UCSD-AML1 (cell line): ENCODE results near the gene CPLANE2.
A peak's percentile ranks its signal among the peaks of the same experiment; 100 is the strongest.
"Not testable (repeated sequence)": the region's sequence is repeated elsewhere in the genome, so short reads cannot be mapped to it uniquely, and the experiment has no call there.

Experiments used
- DNase-seq: peaks from one replicate; lab custom pipeline; 2025; ENCODE audit not compliant: unreplicated experiment; lab: John Stamatoyannopoulos, UW

CPLANE2 gene

DNA sequence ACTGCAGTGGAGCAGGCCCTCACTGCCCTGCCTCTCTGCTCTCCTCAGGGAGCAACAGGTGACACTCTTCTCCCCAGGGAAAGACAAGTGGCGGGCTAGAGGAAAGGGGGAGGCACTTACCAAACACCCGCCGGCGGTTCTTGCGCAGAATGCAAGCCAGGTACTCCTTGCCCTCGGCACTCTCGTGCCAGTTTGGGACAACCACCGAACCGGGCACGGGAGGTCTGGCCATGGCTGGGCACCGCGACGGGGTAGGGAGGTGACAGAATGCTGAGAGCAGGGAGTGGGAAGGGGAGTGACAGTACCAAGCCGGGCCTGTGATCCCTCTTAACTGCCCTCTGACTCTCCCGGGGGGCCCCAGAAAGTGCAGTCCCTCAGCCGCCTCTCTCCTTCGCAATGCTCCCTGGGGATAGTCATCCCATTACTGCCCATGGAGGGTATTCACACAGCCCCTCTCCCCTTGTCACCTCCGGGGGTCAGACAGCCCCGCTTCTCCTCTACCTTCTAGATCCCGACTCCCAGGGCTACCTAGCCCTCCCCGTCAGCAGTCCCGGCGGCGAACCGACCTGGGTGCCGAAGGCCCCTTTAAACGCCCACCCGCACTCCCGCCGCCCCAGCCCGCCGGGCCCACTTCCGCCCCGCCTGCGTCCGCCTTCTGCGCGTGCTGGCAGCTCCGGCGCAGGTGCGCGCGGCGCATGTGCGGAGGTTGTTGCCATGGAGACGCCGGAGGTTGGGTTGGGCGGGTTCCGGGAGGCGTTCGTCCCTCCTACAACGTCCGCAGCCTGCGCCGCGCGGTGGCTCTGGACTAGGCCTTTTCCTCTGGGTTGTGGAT, at the start of gene CPLANE2:
TSS of gene CPLANE2 (minus strand) at position 673 of the 832 bp plus-strand sequence. CDS start at position 232, 441 bp downstream.
- DNase-seq, result peak; percentile 93

- DNase-seq, result no peak
Measured at GRCh38 chr1:16286122-16286521, 49.1 kb upstream of the CPLANE2 start.

DNA sequence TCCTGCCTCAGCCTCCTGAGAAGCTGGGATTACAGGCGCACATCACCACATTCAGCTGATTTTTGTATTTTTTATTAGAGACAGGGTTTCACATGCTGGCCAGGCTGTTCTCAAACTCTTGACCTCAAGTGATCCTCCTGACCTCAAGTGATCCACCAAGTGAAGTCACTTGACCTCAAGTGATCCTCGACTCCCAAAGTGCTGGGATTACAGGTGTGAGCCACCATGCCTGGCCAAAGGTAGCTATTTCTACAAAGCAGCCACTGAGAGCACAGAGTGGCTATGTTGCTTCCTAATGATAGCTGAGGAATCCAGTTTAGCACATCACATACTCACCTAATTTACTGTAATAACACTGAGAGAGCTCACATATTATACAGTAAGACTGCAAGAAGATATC, 44.8 kb upstream of the CPLANE2 start:
- DNase-seq, result no peak

GRCh38 chr1:16279186-16279585, 42.2 kb upstream of the CPLANE2 start:
- DNase-seq, result no peak

DNA sequence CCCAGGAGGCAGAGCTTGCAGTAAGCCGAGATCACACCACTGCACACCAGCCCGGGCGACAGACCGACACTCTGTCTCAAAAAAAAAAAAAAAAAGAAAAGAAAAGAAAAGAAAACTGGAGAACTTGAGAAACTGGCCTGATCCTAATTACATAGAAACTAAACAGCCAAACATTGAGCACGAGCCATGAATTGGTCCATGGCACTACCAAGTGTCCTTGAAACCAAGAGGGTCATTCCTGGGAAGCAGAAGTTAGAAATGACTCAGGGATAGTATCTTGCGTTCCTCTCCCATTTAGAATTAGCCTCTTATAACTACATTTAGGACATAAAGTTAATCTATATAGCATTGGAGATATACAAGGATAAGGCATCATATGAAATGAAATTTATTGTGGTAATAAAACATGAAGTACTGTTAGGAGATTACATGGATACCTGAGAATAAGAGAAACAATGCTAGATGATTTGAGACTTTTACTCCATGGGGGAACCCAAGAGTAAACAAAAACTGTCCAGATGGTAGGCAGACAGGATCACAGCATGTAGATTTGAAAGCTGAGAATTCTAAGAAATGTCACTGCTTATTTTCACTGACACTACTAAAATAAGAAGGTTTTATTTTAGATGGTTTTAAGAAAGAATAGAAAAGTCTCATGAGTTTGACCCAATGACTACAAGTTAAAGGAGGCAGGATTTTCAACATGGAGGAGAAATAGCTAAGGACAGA, 39.5 kb upstream of the CPLANE2 start:
- DNase-seq, result no peak

- DNase-seq, result no peak
Measured at GRCh38 chr1:16275591-16275990, 38.6 kb upstream of the CPLANE2 start.

DNA sequence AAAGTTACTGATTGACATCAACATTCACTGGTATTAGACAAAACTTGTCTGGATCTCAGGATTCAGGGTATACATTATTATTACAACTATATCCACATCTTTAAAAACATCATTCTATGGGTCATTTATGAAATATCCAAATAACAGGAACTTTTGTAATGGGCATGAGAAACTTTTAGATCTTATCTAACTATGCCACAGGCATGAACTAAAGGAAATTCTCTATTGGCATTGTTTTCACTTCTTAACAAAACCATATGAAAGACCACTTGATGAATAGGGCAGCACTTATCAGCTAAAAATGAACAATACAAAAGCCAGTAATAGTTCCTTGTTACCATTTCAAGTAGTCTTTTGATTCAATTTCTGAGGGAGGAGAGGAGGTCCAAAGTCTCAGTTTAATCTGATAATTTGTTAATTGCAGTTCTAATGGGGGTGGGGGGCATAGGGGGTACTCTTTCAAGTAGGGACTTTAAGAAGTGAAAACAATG, 30.8 kb upstream of the CPLANE2 start:
- DNase-seq, result no peak

GRCh38 chr1:16266411-16267118, 29.6 kb upstream of the CPLANE2 start:
- no peak for DNase-seq

DNA sequence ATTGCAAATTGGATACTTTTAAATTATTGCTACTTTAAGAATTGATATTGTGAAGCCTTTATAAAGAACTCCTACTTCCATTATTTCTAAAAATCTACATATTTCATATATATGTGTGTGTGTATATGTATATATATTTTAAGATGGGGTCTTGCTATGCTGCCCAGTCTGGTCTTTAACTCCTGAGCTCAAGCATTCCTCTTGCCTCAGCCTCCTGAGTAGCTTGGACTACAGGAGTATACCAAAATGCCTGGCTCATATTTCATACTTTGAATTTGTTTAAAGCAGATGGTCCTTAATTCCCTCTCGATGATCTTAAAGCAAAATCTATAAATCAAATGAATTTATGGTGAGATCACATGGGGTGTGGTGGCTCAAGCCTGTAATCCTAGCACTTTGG, 25.1 kb upstream of the CPLANE2 start:
- no peak for DNase-seq

DNA sequence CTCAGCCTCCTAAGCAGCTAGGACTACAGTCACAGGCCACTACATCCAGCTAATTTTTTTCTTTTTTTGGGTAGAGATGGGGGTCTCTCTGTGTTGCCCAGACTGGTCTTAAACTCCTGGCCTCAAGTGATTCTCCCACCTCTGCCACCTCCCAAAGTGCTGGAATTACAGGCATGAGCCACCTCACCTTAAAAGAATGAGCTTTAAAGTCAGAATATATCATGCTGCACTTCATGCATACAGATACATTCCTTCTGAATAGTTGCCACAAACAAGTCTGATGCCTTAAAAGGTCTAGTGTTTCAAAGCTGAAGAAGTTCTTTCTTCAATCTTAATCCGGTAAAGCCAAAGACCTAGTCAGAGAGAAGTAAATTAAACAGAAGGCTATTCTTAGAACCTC, 23.8 kb upstream of the CPLANE2 start:
- no peak for DNase-seq

DNA sequence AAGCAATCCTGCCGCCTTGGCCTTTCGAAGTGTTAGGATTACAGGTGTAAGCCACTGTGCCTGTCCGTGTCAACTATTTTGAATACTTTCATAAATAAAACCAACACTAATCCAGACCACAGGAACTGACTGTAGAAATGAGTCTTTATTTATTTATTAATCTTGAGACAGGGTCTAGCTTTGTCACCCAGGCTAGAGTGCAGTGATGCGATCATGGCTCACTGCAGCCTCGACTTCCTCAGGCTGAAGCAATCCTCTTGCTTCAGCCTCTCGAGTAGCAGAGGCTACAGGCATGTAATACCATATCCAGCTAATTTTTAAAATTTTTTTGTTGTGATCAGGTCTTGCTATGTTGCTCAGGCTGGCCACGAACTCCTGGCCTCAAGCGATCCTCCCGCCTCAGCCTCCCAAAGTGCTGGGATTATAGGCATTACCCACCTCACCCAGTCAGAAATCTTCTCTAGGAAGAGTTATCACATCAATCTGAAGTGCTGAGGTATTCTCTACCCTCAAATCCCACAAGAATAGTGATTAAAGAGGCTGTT, 21.7 kb upstream of the CPLANE2 start:
- DNase-seq, result no peak

GRCh38 chr1:16257968-16258367, 21.0 kb upstream of the CPLANE2 start:
- no peak for DNase-seq

- DNase-seq, result not testable (repeated sequence)
Measured at GRCh38 chr1:16257556-16257955, 20.6 kb upstream of the CPLANE2 start.

GRCh38 chr1:16256478-16256877, 19.5 kb upstream of the CPLANE2 start:
- DNase-seq, result no peak

- DNase-seq, result no peak
Measured at GRCh38 chr1:16254263-16254928, 17.4 kb upstream of the CPLANE2 start.

GRCh38 chr1:16253332-16253922, 16.4 kb upstream of the CPLANE2 start:
- DNase-seq, result no peak

DNA sequence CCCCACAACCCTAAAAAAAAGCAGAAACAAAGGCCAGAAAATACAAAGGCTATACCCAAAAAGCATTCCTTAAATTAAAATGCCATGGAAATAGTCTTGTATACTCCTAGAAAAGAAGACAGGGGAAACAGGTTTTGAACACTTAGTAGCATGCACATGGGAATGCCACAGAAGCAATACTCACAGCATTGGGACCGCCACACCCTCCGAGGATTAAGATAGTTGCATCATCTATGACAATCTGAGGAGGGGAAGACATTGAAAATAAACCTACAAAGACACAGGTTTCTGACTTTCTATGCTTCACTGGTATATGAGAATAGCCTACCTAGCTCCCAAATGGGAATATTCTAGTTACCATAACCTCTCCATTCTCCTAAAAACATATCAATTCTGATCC, 15.9 kb upstream of the CPLANE2 start:
- DNase-seq, result no peak

DNA sequence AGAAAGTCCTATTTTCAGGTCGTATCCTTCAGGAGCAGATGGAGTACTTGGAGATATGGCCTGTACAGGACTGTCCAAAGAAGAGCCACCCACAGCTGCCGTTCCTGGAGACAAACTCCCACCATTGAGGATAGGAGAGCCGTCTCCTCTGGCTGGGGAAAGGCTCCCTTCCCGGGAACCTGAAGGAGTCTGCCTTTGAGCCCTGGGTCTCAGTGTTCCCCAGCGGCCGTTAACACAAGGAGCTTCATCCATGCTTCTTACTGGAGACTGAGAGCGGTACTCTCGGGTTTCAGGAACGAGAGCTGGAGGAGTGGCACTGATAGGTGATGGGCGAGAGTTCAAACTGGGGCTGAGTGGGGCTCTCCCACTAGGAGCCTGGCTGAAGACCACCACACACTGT, 14.4 kb upstream of the CPLANE2 start:
- no peak for DNase-seq

- no peak for DNase-seq
Measured at GRCh38 chr1:16250524-16251251, 13.7 kb upstream of the CPLANE2 start.
